Peyer's patch (tissue), 4 donors: Measurements from ENCODE around the gene AFM. TPM values are rescaled to one million over a fixed set of nuclear protein-coding genes. Genes with fewer than 3 reads are reported as not detected.
"Not testable (repeated sequence)": the region's sequence is repeated elsewhere in the genome, so short reads cannot be mapped to it uniquely, and the experiment has no call there.

Experiments
- DNase-seq, 3 donors: peaks; one replicate each; pipeline ENCODE4 v3.0.0-alpha.2; 2017 to 2019
- H3K27ac ChIP-seq, 4 donors: fragments of 200-600 bp; sonication (generic); one replicate each; pipeline ENCODE4 v1.5.1; 2016 to 2019
- H3K27me3 ChIP-seq, 2 donors: fragments of 200-600 bp; sonication (generic); one replicate each; pipeline ENCODE4 v1.5.1; 2019
- H3K36me3 ChIP-seq, 3 donors: fragments of 200-600 bp; sonication (generic); one replicate each; pipeline ENCODE4 v1.5.1; 2016 to 2019
- H3K4me1 ChIP-seq, 4 donors: fragments of 200-600 bp; sonication (generic); one replicate each; pipeline ENCODE4 v1.5.1; 2016 to 2019
- H3K4me3 ChIP-seq, 4 donors: fragments of 200-600 bp; sonication (generic); 1 replicate in 3 of 4; 2 replicates in 1 of 4; pipeline ENCODE4 v1.5.1; 2016 to 2019; ENCODE audit warnings: mild to moderate bottlenecking in 1 of 4
- H3K9me3 ChIP-seq, 4 donors: fragments of 200-600 bp; sonication (generic); one replicate each; pipeline ENCODE4 v1.5.1; 2016 to 2019; ENCODE audit warnings: mild to moderate bottlenecking in 1 of 4
- POLR2A ChIP-seq, 2 donors: fragments of 450-650 bp; IDR thresholded peaks; one replicate each; pipeline ENCODE4 v1.5.1; 2017; ENCODE audit warnings: antibody characterized with exemption in 2 of 2, mild to moderate bottlenecking in 2 of 2, moderate library complexity in 2 of 2
- small RNA-seq, 2 donors: library from RNA; depleted of rRNA; stranded (forward); fragments of <200 nt; gene quantifications; one replicate each; pipeline ENCODE3, GENCODE V24; 2016
- total RNA-seq, 4 donors: library from RNA; depleted of rRNA; stranded (reverse); fragments of >200 nt; gene quantifications; one replicate each; pipeline ENCODE4 v1.1.0, GENCODE V29; 2016
- TF ChIP-seq, protein P1 (sequence below), 6 experiments: fragments of 450-650 bp in 4 of 6; fragments of 200-600 bp in 2 of 6; sonication (generic) in 1 of 6; IDR thresholded peaks; one replicate each; pipeline ENCODE4 v1.5.1; 2017 to 2019; ENCODE audit warnings: antibody characterized with exemption in 6 of 6, mild to moderate bottlenecking in 3 of 6, moderate library complexity in 1 of 6

Gene AFM
- total RNA-seq, 4 donors from 2014 or later = not detected

DNA sequence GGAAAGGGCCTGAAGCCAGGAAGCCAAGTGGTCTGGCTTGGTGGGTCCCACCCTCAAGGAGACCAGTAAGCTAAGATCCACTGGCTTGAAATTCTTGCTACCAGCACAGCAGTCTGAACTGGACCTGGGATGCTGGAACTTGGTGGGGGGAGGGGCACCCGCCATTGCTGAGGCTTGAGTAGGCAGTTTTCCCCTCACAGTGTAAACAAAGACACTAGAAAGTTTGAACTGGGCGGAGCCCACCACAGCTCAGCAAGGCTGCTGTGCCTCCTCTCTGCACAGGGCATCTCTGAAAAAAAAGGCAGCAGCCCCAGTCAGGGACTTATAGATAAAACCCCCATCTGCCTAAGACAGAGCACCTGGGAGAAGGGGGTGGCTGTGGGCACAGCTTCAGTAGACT, 63.1 kb downstream of the AFM start:
- Histone ChIP-seq H3K4me1 (no peaks in the 10 kb centered on the region), H3K9me3 (no peaks in the 10 kb centered on the region), H3K27ac (no peak overlapping the region), H3K36me3 (no peaks in the 10 kb centered on the region), H3K27me3 (no peaks in the 10 kb centered on the region), H3K4me3 (no peak overlapping the region)
- DNase-seq = no peak
- TF ChIP-seq, protein P1, sequence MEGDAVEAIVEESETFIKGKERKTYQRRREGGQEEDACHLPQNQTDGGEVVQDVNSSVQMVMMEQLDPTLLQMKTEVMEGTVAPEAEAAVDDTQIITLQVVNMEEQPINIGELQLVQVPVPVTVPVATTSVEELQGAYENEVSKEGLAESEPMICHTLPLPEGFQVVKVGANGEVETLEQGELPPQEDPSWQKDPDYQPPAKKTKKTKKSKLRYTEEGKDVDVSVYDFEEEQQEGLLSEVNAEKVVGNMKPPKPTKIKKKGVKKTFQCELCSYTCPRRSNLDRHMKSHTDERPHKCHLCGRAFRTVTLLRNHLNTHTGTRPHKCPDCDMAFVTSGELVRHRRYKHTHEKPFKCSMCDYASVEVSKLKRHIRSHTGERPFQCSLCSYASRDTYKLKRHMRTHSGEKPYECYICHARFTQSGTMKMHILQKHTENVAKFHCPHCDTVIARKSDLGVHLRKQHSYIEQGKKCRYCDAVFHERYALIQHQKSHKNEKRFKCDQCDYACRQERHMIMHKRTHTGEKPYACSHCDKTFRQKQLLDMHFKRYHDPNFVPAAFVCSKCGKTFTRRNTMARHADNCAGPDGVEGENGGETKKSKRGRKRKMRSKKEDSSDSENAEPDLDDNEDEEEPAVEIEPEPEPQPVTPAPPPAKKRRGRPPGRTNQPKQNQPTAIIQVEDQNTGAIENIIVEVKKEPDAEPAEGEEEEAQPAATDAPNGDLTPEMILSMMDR (IDR thresholded peaks at IDR 0.05) = no peak
- TF ChIP-seq POLR2A (IDR thresholded peaks at IDR 0.05) = no peak

- not testable (repeated sequence) for H3K36me3 ChIP-seq, H3K9me3 ChIP-seq, DNase-seq, H3K27me3 ChIP-seq, H3K27ac ChIP-seq, H3K4me3 ChIP-seq, H3K4me1 ChIP-seq
Measured at GRCh38 chr4:73550865-73551264, 69.3 kb downstream of the AFM start.

Small RNA genes within 50 kb of the gene (small RNA-seq; reads per million reads assigned to genes)
- 0 reads per million in 2 donors for gene AC074250.1

Other genes starting within 250 kb of the AFM start
- gene ANKRD17, start 222.9 kb upstream of the AFM start, total RNA-seq = 10 to 100 TPM; 61.7 to 92.0 (median 81.0) TPM
- 1 to 10 TPM in 1 of 4 donors, under 1 TPM in 1, not detected in 2; 0.66 to 2.5 TPM for gene ALB, start 77.5 kb upstream of the AFM start, total RNA-seq
- gene AFP, start 45.5 kb upstream of the AFM start, total RNA-seq = not detected
- 10 to 100 TPM; 37.3 to 48.7 (median 41.6) TPM for gene RASSF6, start 138.7 kb downstream of the AFM start, total RNA-seq